Measurements from ENCODE around the gene TNRC6B. TPM values are rescaled to one million over a fixed set of nuclear protein-coding genes. Genes with fewer than 3 reads are reported as not detected.

Gene TNRC6B
- total RNA-seq, 2 experiments from 2014 or later, result 40.0 to 72.5 TPM

GRCh38 chr22:40340044-40340443 is 162.3 kb downstream of the TNRC6B start:
- CTCF ChIA-PET, result no interaction called here
- Mint-ChIP-seq H3K4me3 (no peak overlapping the region), H3K27ac (no peak overlapping the region), H3K36me3 (peaks cover 6% of the 10 kb centered on the region), H3K4me1 (peaks cover 52% of the 10 kb centered on the region), H3K27me3 (no peaks in the 10 kb centered on the region), H3K9me3 (ENCODE audit: low read depth) (no peaks in the 10 kb centered on the region)
- ATAC-seq, result no peak
- DNase-seq, result no peak

GRCh38 chr22:40341604-40342003 is 163.9 kb downstream of the TNRC6B start:
- Mint-ChIP-seq H3K4me3 (no peak overlapping the region), H3K36me3 (peaks cover 8% of the 10 kb centered on the region), H3K4me1 (peaks cover 44% of the 10 kb centered on the region), H3K9me3 (ENCODE audit: low read depth) (no peaks in the 10 kb centered on the region), H3K27ac (peak overlapping the region; percentile 25), H3K27me3 (no peaks in the 10 kb centered on the region)
- CTCF ChIA-PET, result no interaction called here
- no peak for ATAC-seq
- DNase-seq, result no peak

- Mint-ChIP-seq H3K27me3 (no peaks in the 10 kb centered on the region), H3K4me1 (peaks cover 40% of the 10 kb centered on the region), H3K4me3 (no peak overlapping the region), H3K36me3 (peaks cover 7% of the 10 kb centered on the region), H3K27ac (peak overlapping the region; percentile 22), H3K9me3 (ENCODE audit: low read depth) (no peaks in the 10 kb centered on the region)
- CTCF ChIA-PET, result no interaction called here
- ATAC-seq, result no peak
- DNase-seq, result no peak
Observed at GRCh38 chr22:40342521-40342920, 164.8 kb downstream of the TNRC6B start.

GRCh38 chr22:40345271-40345670 is 167.5 kb downstream of the TNRC6B start:
- H3K4me1 Mint-ChIP-seq, result peaks cover 51% of the 10 kb centered on the region
- ATAC-seq (no peak), DNase-seq (no peak)
- H3K9me3 Mint-ChIP-seq (ENCODE audit: low read depth), result no peaks in the 10 kb centered on the region
- H3K27me3 Mint-ChIP-seq, result no peaks in the 10 kb centered on the region
- H3K4me3 Mint-ChIP-seq, result peak overlapping the region; percentile 99
- CTCF ChIA-PET, result interaction anchor here (0.6 to 4.1 kb wide), 14 partner anchors 10 to 382 kb away, joined by 3 to 30 read pairs (median 3); partner anchors contain the start of gene MRTFA
- peak overlapping the region; percentile 99 for H3K27ac Mint-ChIP-seq
- H3K36me3 Mint-ChIP-seq, result peaks cover 15% of the 10 kb centered on the region

GRCh38 chr22:40345815-40346184 is 168.1 kb downstream of the TNRC6B start:
- Mint-ChIP-seq H3K4me1 (peaks cover 50% of the 10 kb centered on the region), H3K9me3 (ENCODE audit: low read depth) (no peaks in the 10 kb centered on the region), H3K4me3 (peak overlapping the region; percentile 99), H3K27ac (peak overlapping the region; percentile 99), H3K27me3 (no peaks in the 10 kb centered on the region), H3K36me3 (peaks cover 15% of the 10 kb centered on the region)
- ATAC-seq, result peak; percentile 52
- DNase-seq, result peak; percentile 64
- CTCF ChIA-PET, result interaction anchor here (0.7 to 4.3 kb wide), 14 partner anchors 10 to 817 kb away, joined by 3 to 30 read pairs (median 4); no protein-coding TSS in a partner anchor

- H3K36me3 Mint-ChIP-seq, result peaks cover 15% of the 10 kb centered on the region
- H3K27me3 Mint-ChIP-seq, result no peaks in the 10 kb centered on the region
- H3K9me3 Mint-ChIP-seq (ENCODE audit: low read depth), result no peaks in the 10 kb centered on the region
- H3K4me1 Mint-ChIP-seq, result peaks cover 50% of the 10 kb centered on the region
- CTCF ChIA-PET, result interaction anchor here (0.7 to 4.3 kb wide), 17 partner anchors 11 to 817 kb away, joined by 3 to 30 read pairs (median 6); no protein-coding TSS in a partner anchor
- H3K4me3 Mint-ChIP-seq, result peak within 1 kb of the TSS; percentile 99
- peak within 1 kb of the TSS; percentile 99 for H3K27ac Mint-ChIP-seq
- DNase-seq (peak; percentile 90), ATAC-seq (peak; percentile 92)
Observed at GRCh38 chr22:40346185-40347118, 168.7 kb downstream of the TNRC6B start, which contains the start of gene ADSL. ADSL (plus strand) TSS chr22:40346500; CDS start chr22:40346559, 59 bp downstream.

GRCh38 chr22:40347300-40347699 is 169.6 kb downstream of the TNRC6B start:
- peak overlapping the region; percentile 99 for H3K4me3 Mint-ChIP-seq
- H3K27ac Mint-ChIP-seq, result peak overlapping the region; percentile 99
- no peak for DNase-seq
- peaks cover 19% of the 10 kb centered on the region for H3K36me3 Mint-ChIP-seq
- H3K4me1 Mint-ChIP-seq, result peaks cover 42% of the 10 kb centered on the region
- CTCF ChIA-PET, result interaction anchor here (0.7 to 4.3 kb wide), 44 partner anchors 9 to 813 kb away, joined by 3 to 30 read pairs (median 4); partner anchors contain the start of gene SGSM3
- no peak for ATAC-seq
- H3K9me3 Mint-ChIP-seq (ENCODE audit: low read depth), result no peaks in the 10 kb centered on the region
- H3K27me3 Mint-ChIP-seq, result no peaks in the 10 kb centered on the region

- Mint-ChIP-seq H3K4me3 (peak overlapping the region; percentile 99), H3K27me3 (no peaks in the 10 kb centered on the region), H3K4me1 (peaks cover 35% of the 10 kb centered on the region), H3K36me3 (peaks cover 23% of the 10 kb centered on the region), H3K9me3 (ENCODE audit: low read depth) (no peaks in the 10 kb centered on the region), H3K27ac (peak overlapping the region; percentile 99)
- ATAC-seq (peak; percentile 40), DNase-seq (peak; percentile 83)
- CTCF ChIA-PET, result interaction anchor here (0.7 to 4.3 kb wide), 57 partner anchors 10 to 814 kb away, joined by 3 to 30 read pairs (median 4); partner anchors contain the start of genes SGSM3 and TNRC6B
Observed at GRCh38 chr22:40348025-40348658, 170.4 kb downstream of the TNRC6B start.

GRCh38 chr22:40352763-40353162 is 175.0 kb downstream of the TNRC6B start:
- Mint-ChIP-seq H3K4me1 (peaks cover 16% of the 10 kb centered on the region), H3K36me3 (peaks cover 38% of the 10 kb centered on the region), H3K27ac (no peak overlapping the region), H3K27me3 (no peaks in the 10 kb centered on the region), H3K4me3 (no peak overlapping the region), H3K9me3 (ENCODE audit: low read depth) (no peaks in the 10 kb centered on the region)
- CTCF ChIA-PET, result interaction anchor here (0.7 to 1.8 kb wide), 3 partner anchors 26 to 818 kb away, joined by 3 to 4 read pairs (median 3); no protein-coding TSS in a partner anchor
- no peak for ATAC-seq
- no peak for DNase-seq

GRCh38 chr22:40361100-40361499 is 183.4 kb downstream of the TNRC6B start:
- no peaks in the 10 kb centered on the region for H3K4me1 Mint-ChIP-seq
- H3K36me3 Mint-ChIP-seq, result peaks cover 58% of the 10 kb centered on the region
- no peaks in the 10 kb centered on the region for H3K27me3 Mint-ChIP-seq
- no peaks in the 10 kb centered on the region for H3K9me3 Mint-ChIP-seq (ENCODE audit: low read depth)
- no peak overlapping the region for H3K27ac Mint-ChIP-seq
- DNase-seq, result no peak
- ATAC-seq, result no peak
- H3K4me3 Mint-ChIP-seq, result no peak overlapping the region
- CTCF ChIA-PET, result interaction anchor here (0.6 to 1.5 kb wide), 2 partner anchors 13 to 59 kb away, joined by 4 to 6 read pairs; no protein-coding TSS in a partner anchor

- DNase-seq (no peak), ATAC-seq (no peak)
Observed at GRCh38 chr22:40363059-40363458, 185.3 kb downstream of the TNRC6B start.

GRCh38 chr22:40364431-40364830 is 186.7 kb downstream of the TNRC6B start:
- Mint-ChIP-seq H3K4me3 (no peak overlapping the region), H3K27ac (peak overlapping the region; percentile 13), H3K9me3 (ENCODE audit: low read depth) (no peaks in the 10 kb centered on the region), H3K4me1 (peaks cover under 1% of the 10 kb centered on the region), H3K36me3 (peaks cover 51% of the 10 kb centered on the region), H3K27me3 (no peaks in the 10 kb centered on the region)
- DNase-seq (no peak), ATAC-seq (no peak)
- CTCF ChIA-PET, result no interaction called here

More at GRCh38 chr22:40363059-40363458, 185.3 kb downstream of the TNRC6B start:
- H3K36me3 Mint-ChIP-seq, result peaks cover 58% of the 10 kb centered on the region
- H3K27me3 Mint-ChIP-seq, result no peaks in the 10 kb centered on the region
- H3K4me1 Mint-ChIP-seq, result no peaks in the 10 kb centered on the region
- H3K4me3 Mint-ChIP-seq, result no peak overlapping the region
- no peak overlapping the region for H3K27ac Mint-ChIP-seq
- H3K9me3 Mint-ChIP-seq (ENCODE audit: low read depth), result no peaks in the 10 kb centered on the region
- CTCF ChIA-PET, result interaction anchor here (1.5 kb wide), 1 partner anchor 14 kb away, joined by 4 read pairs; no protein-coding TSS in a partner anchor

GRCh38 chr22:40366068-40366467 is 188.3 kb downstream of the TNRC6B start:
- no peaks in the 10 kb centered on the region for H3K27me3 Mint-ChIP-seq
- peaks cover 41% of the 10 kb centered on the region for H3K36me3 Mint-ChIP-seq
- H3K9me3 Mint-ChIP-seq (ENCODE audit: low read depth), result no peaks in the 10 kb centered on the region
- CTCF ChIA-PET, result interaction anchor here (2.1 kb wide), 1 partner anchor 18 kb away, joined by 7 read pairs; no protein-coding TSS in a partner anchor
- peak overlapping the region; percentile 38 for H3K27ac Mint-ChIP-seq
- no peak overlapping the region for H3K4me3 Mint-ChIP-seq
- DNase-seq (no peak), ATAC-seq (no peak)
- H3K4me1 Mint-ChIP-seq, result peaks cover 6% of the 10 kb centered on the region

Measured in activated CD8-positive, alpha-beta memory T cell treated with anti-CD3 and anti-CD28 coated beads, Interleukin-2, amount 10 ng/mL, durations not matched to agents 7 days and 5 days (primary cell).